ENCODE results near the gene ZBTB45. TPM values are rescaled to one million over a fixed set of nuclear protein-coding genes. Genes with fewer than 3 reads are reported as not detected.
A peak's percentile ranks its signal among the peaks of the same experiment; 100 is the strongest.

The ZBTB45 gene
- total and polyA plus RNA-seq, 9 of the 15 experiments (the other 6 are each of a cell fraction or from before 2014, with no cell fraction given), result 0.08 to 16.1 (median 1.8) TPM

DNA sequence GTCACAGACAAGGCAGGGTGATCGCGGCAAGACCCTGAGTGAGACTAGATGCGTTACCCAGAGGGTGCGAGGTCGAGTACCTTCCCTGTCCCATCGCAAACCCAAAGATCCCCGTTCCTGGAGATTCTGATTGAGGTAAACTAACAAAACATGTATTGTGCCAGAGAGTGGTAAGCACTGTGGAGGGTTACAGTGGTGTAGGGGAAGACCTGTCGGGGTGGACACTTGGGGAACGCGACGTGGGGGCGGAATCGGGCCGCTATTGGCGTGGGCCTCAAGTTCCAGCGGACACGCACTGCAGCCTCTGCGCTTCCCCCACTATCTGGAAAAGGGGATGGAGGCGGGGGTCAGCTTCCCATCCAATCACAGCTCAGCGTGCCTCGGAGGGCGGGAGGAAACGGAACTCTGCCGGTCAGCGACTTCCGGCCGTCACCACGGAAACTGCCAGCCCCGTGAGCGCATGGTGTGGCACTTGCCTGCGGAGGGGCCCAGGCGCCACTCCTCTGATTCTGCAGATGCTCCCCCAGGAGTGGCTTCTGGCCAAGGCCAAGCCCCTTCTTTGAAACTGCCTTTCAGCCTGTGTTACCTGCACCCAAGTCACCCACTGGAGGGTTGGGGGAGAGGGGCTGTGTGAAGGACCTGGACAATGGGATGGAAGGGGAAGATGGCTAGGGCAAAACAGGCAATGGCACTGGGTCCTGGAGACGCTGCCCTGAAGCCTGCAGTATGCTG is 39.8 kb upstream of the ZBTB45 start (continued):
- TF ChIP-seq, protein P1, sequence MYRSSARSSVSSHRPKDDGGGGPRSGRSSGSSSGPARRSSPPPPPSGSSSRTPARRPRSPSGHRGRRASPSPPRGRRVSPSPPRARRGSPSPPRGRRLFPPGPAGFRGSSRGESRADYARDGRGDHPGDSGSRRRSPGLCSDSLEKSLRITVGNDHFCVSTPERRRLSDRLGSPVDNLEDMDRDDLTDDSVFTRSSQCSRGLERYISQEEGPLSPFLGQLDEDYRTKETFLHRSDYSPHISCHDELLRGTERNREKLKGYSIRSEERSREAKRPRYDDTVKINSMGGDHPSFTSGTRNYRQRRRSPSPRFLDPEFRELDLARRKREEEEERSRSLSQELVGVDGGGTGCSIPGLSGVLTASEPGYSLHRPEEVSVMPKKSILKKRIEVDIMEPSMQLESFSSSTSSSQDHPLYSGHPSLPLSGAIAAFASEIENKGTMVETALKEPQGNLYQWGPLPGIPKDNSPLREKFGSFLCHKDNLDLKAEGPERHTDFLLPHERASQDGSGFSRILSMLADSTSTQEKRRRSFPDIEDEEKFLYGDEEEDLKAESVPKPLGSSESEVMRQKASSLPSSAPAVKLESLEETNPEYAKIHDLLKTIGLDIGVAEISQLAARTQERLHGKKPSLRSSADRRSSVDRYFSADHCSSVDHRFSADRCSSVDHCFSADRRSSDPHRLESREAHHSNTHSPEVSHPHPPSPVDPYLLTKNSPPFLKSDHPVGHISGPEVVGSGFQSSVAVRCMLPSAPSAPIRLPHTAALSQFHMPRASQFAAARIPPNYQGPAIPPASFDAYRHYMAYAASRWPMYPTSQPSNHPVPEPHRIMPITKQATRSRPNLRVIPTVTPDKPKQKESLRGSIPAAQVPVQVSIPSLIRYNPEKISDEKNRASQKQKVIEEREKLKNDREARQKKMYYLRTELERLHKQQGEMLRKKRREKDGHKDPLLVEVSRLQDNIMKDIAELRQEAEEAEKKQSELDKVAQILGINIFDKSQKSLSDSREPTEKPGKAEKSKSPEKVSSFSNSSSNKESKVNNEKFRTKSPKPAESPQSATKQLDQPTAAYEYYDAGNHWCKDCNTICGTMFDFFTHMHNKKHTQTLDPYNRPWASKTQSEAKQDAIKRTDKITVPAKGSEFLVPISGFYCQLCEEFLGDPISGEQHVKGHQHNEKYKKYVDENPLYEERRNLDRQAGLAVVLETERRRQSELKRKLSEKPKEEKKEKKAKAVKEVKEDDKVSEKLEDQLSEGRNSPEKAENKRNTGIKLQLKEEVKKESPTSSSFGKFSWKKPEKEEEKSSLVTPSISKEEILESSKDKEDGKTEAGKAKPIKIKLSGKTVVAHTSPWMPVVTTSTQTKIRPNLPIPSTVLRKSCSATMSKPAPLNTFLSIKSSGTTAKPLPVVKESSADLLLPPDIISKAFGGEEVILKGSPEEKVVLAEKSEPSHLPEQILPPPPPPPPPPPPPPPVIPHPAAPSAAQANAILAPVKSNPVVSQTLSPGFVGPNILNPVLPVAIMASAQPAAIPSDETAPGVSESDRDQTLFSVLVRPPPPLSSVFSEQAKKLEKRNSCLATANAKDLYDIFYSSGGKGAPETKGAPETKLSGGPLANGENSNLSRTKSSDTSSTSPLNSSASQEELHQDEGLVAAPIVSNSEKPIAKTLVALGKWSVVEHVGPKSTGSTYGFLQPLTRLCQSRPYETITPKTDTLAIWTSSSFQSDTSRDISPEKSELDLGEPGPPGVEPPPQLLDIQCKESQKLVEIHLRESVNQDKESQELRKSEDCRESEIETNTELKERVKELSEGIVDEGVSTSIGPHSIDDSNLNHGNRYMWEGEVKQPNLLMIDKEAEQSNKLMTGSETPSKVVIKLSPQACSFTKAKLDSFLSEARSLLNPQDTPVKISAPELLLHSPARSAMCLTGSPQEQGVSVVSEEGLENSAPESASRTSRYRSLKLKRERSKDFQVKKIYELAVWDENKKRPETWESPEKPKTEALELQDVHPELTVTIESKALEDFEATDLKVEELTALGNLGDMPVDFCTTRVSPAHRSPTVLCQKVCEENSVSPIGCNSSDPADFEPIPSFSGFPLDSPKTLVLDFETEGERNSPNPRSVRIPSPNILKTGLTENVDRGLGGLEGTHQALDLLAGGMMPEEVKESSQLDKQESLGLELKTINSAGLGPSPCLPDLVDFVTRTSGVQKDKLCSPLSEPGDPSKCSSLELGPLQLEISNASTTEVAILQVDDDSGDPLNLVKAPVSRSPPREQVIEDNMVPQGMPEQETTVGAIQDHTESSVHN (IDR thresholded peaks at IDR 0.05; ENCODE audit: borderline replicate concordance in 1 of 2, low read depth in 1 of 2), result no peak
- TF ChIP-seq, protein P2, sequence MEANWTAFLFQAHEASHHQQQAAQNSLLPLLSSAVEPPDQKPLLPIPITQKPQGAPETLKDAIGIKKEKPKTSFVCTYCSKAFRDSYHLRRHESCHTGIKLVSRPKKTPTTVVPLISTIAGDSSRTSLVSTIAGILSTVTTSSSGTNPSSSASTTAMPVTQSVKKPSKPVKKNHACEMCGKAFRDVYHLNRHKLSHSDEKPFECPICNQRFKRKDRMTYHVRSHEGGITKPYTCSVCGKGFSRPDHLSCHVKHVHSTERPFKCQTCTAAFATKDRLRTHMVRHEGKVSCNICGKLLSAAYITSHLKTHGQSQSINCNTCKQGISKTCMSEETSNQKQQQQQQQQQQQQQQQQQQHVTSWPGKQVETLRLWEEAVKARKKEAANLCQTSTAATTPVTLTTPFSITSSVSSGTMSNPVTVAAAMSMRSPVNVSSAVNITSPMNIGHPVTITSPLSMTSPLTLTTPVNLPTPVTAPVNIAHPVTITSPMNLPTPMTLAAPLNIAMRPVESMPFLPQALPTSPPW (CRISPR knock-in tag; IDR thresholded peaks at IDR 0.05), result peak; percentile 87
- TF ChIP-seq ZKSCAN3 (CRISPR knock-in tag; IDR thresholded peaks at IDR 0.05) (no peak), YBX1 (IDR thresholded peaks at IDR 0.05) (no peak), SMARCC2 (IDR thresholded peaks at IDR 0.05; ENCODE audit: low read depth) (no peak), MTF1 (CRISPR knock-in tag; IDR thresholded peaks at IDR 0.05; ENCODE audit: borderline replicate concordance) (no peak), ESRRB (CRISPR knock-in tag; IDR thresholded peaks at IDR 0.05; ENCODE audit: borderline replicate concordance) (no peak), TOE1 (IDR thresholded peaks at IDR 0.05; ENCODE audit: borderline replicate concordance) (peak; percentile 75; the same call in 1 of the 2 replicates), TOE1 (CRISPR knock-in tag; IDR thresholded peaks at IDR 0.05; ENCODE audit: borderline replicate concordance, low read depth) (no peak), ZNF24 (IDR thresholded peaks at IDR 0.05) (no peak), EP300 (IDR thresholded peaks at IDR 0.05; ENCODE audit: low read length) (no peak), XRCC3 (IDR thresholded peaks at IDR 0.05) (no peak), C11orf30 (IDR thresholded peaks at IDR 0.05; ENCODE audit: low read depth) (peak; percentile 61)
- TF ChIP-seq, protein P3, sequence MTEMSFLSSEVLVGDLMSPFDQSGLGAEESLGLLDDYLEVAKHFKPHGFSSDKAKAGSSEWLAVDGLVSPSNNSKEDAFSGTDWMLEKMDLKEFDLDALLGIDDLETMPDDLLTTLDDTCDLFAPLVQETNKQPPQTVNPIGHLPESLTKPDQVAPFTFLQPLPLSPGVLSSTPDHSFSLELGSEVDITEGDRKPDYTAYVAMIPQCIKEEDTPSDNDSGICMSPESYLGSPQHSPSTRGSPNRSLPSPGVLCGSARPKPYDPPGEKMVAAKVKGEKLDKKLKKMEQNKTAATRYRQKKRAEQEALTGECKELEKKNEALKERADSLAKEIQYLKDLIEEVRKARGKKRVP (CRISPR knock-in tag; IDR thresholded peaks at IDR 0.05), result 0 out of 2 replicates have a peak, but pooled peaks have one; percentile 6
- TF ChIP-seq, protein P4, sequence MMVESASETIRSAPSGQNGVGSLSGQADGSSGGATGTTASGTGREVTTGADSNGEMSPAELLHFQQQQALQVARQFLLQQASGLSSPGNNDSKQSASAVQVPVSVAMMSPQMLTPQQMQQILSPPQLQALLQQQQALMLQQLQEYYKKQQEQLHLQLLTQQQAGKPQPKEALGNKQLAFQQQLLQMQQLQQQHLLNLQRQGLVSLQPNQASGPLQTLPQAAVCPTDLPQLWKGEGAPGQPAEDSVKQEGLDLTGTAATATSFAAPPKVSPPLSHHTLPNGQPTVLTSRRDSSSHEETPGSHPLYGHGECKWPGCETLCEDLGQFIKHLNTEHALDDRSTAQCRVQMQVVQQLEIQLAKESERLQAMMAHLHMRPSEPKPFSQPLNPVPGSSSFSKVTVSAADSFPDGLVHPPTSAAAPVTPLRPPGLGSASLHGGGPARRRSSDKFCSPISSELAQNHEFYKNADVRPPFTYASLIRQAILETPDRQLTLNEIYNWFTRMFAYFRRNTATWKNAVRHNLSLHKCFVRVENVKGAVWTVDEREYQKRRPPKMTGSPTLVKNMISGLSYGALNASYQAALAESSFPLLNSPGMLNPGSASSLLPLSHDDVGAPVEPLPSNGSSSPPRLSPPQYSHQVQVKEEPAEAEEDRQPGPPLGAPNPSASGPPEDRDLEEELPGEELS (CRISPR knock-in tag; IDR thresholded peaks at IDR 0.05; ENCODE audit: borderline replicate concordance), result peak; percentile 82; the same call in 1 of the 2 replicates

Measured in K562 (cell line).